Activated naive CD4-positive, alpha-beta T cell treated with anti-CD3 and anti-CD28 coated beads, Interleukin-2, amount 50 U/mL, for 24 hours (primary cell): ENCODE data around the gene TCAP.
"Not testable (repeated sequence)": the region's sequence is repeated elsewhere in the genome, so short reads cannot be mapped to it uniquely, and the experiment has no call there.

ENCODE experiments used
- H3K27ac Mint-ChIP-seq: one replicate; pipeline ENCODE4 v1.8.0; 2021; ENCODE audit warnings: mild to moderate bottlenecking, mixed read lengths
- H3K27me3 Mint-ChIP-seq: one replicate; pipeline ENCODE4 v1.8.0; 2021; ENCODE audit warnings: mixed read lengths
- H3K36me3 Mint-ChIP-seq: one replicate; pipeline ENCODE4 v1.8.0; 2021; ENCODE audit warnings: mixed read lengths
- H3K4me1 Mint-ChIP-seq: one replicate; pipeline ENCODE4 v1.8.0; 2021; ENCODE audit warnings: mixed read lengths
- H3K4me3 Mint-ChIP-seq: one replicate; pipeline ENCODE4 v1.8.0; 2021; ENCODE audit warnings: mild to moderate bottlenecking, mixed read lengths
- H3K9me3 Mint-ChIP-seq: one replicate; pipeline ENCODE4 v1.8.0; 2021; ENCODE audit warnings: mixed read lengths

TCAP gene

DNA sequence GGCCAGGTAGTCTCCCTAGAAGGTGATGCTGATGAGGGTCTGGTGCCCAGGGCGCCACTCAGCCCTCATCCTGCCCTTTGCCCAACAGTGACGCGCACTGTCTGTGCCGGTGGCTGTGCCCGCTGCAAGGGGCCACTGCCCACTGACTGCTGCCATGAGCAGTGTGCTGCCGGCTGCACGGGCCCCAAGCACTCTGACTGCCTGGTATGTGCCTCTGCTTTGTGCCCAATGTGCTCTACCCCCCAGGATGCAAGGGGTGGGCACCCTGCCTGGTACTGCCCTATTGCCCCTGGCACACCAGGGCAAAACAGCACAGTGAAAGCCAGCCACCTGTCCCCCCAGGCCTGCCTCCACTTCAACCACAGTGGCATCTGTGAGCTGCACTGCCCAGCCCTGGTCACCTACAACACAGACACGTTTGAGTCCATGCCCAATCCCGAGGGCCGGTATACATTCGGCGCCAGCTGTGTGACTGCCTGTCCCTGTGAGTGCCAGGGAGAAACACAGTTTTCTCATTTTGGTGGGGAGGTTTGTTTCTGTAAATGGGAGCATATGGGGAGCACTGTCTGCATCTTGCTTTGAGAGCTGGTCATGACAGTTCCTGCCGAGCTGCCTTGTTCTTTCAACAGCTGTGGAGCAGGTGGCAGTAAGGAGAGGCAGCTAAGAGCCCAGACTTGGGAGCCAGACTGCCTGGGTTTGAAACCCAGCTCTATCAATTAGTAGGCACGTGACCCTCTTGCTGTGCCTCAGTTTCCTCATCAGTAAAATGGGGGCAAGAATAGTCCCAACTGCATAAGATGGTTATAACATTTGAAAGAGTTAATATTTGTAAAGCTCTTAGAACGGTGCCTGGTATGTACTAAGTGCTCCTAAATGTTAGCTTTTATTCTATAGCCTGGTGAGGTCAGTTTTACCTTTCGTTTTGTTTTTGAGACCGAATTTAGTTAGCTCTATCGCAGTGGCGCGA lies 45.1 kb downstream of the TCAP start:
- H3K27ac Mint-ChIP-seq, result no peak overlapping the region

DNA sequence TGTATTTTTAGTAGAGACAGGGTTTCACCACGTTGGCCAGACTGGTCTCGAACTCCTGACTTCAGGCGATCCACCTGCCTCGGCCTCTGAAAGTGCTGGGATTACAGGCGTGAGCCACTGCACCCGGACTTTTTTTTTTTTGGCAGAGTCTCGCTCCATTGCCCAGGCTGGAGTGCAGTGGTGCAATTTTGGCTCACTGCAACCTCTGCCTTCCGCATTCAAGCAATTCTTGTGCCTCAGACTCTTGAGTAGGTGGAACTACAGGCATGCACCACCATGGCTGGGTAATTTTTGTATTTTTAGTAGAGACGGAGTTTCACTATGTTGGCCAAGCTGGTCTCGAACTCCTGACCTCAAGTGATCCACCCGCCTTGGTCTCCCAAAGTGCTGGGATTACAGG lies 45.9 kb downstream of the TCAP start:
- H3K27me3 Mint-ChIP-seq, H3K4me3 Mint-ChIP-seq: not testable (repeated sequence)

More for the DNA sequence above, 45.1 kb downstream of the TCAP start:
- H3K9me3 Mint-ChIP-seq, result no peaks in the 10 kb centered on the region
- H3K27me3 Mint-ChIP-seq, result no peaks in the 10 kb centered on the region
- peaks cover 24% of the 10 kb centered on the region for H3K4me1 Mint-ChIP-seq
- no peaks in the 10 kb centered on the region for H3K36me3 Mint-ChIP-seq
- H3K4me3 Mint-ChIP-seq, result peak overlapping the region; percentile 60

DNA sequence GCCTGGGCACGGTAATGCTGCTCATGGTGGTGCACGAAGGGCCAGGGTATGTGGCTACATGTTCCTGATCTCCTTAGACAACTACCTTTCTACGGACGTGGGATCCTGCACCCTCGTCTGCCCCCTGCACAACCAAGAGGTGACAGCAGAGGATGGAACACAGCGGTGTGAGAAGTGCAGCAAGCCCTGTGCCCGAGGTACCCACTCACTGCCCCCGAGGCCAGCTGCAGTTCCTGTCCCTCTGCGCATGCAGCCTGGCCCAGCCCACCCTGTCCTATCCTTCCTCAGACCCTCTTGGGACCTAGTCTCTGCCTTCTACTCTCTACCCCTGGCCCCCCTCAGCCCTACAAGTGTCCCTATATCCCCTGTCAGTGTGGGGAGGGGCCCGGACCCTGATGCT lies 46.7 kb downstream of the TCAP start:
- Mint-ChIP-seq H3K36me3 (no peaks in the 10 kb centered on the region), H3K9me3 (no peaks in the 10 kb centered on the region), H3K27me3 (no peaks in the 10 kb centered on the region), H3K4me3 (no peak overlapping the region), H3K4me1 (peaks cover 17% of the 10 kb centered on the region), H3K27ac (no peak overlapping the region)

More for the DNA sequence above, 45.9 kb downstream of the TCAP start:
- H3K9me3 Mint-ChIP-seq, H3K27ac Mint-ChIP-seq, H3K36me3 Mint-ChIP-seq: not testable (repeated sequence)
- H3K4me1 Mint-ChIP-seq, result peaks cover 24% of the 10 kb centered on the region

DNA sequence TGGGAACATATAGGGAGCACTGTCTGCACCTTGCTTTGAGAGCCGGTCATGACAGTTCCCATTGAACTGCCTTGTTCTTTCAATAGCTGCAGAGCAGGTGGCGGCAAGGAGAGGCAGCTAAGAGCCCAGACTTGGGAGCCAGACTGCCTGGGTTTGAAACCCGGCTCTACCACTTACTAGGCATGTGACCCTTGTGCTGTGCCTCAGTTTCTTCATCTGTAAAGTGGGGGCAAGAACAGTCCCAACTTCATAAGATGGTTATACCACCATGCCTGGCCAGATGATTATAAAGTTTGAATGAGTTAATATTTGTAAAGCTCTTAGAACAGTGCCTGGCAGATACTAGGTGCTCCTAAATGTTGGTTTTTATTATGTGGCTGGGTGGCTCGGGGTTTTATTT lies 49.1 kb downstream of the TCAP start:
- no peak overlapping the region for H3K27ac Mint-ChIP-seq
- no peaks in the 10 kb centered on the region for H3K27me3 Mint-ChIP-seq
- H3K4me1 Mint-ChIP-seq, result peaks cover 5% of the 10 kb centered on the region
- H3K36me3 Mint-ChIP-seq, result no peaks in the 10 kb centered on the region
- H3K4me3 Mint-ChIP-seq, result no peak overlapping the region
- H3K9me3 Mint-ChIP-seq, result no peaks in the 10 kb centered on the region

DNA sequence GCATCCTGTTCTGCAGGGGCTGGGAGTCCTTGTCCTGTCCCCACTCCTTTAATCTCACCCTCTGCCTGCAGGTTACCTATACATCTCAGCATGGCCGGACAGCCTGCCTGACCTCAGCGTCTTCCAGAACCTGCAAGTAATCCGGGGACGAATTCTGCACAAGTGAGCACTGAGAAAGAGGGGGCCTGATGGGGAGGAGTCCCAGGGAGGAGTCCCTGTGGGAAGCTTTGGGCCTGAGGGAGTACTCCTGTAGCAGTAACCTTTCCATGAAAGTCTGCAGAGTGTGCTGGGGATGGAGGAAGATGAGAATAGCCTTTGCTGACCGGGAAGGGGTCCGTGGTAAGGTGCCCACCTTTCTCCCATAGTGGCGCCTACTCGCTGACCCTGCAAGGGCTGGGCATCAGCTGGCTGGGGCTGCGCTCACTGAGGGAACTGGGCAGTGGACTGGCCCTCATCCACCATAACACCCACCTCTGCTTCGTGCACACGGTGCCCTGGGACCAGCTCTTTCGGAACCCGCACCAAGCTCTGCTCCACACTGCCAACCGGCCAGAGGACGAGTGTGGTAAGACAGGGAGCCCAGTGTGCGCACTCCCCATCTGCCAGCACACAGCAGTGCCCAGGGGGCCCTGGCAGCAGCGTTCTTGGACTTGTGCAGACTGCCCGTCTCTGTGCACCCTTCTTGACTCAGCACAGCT lies 50.4 kb downstream of the TCAP start:
- Mint-ChIP-seq H3K4me3 (no peak overlapping the region), H3K36me3 (no peaks in the 10 kb centered on the region), H3K27ac (no peak overlapping the region), H3K27me3 (no peaks in the 10 kb centered on the region), H3K9me3 (no peaks in the 10 kb centered on the region), H3K4me1 (no peaks in the 10 kb centered on the region)
